Measurements from ENCODE around the gene BTBD16. TPM values are rescaled to one million over a fixed set of nuclear protein-coding genes. Genes with fewer than 3 reads are reported as not detected.

The BTBD16 gene
- polyA plus RNA-seq, 3 donors = not detected

- H3K27me3 ChIP-seq (ENCODE audit: control insufficient read depth in 2 of 2, insufficient read depth in 2 of 2, low read length in 2 of 2) = no peaks in the 10 kb centered on the region
- WGBS (ENCODE audit: insufficient coverage) = 96% methylated on average over 4 of the region's 8 CpGs
- no peak for TF ChIP-seq CTCF (IDR thresholded peaks at IDR 0.05)
These were observed 76.2 kb downstream of the BTBD16 start for GRCh38 chr10:122347170-122347841.

GRCh38 chr10:122348512-122348911 lies 77.4 kb downstream of the BTBD16 start:
- H3K9ac ChIP-seq (ENCODE audit: insufficient read depth, low read length, poor library complexity, severe bottlenecking) = no peak overlapping the region
- Mint-ChIP-seq H3K4me1 (no peaks in the 10 kb centered on the region), H3K27ac (no peak overlapping the region), H3K9me3 (peaks cover 0 to 5% (median 0%) of the 10 kb centered on the region in 7 donors), H3K36me3 (no peaks in the 10 kb centered on the region), H3K4me3 (no peak overlapping the region), H3K27me3 (ENCODE audit: low read depth in 3 of 3) (peaks cover 2 to 8% (median 3%) of the 10 kb centered on the region in 3 donors)
- whole genome bisulfite sequencing (ENCODE audit: insufficient coverage) = 83% methylated on average over 2 of the region's 4 CpGs
- H3K79me2 ChIP-seq (ENCODE audit: insufficient read depth, low read length) = no peaks in the 10 kb centered on the region
- no peak overlapping the region for H3K4me2 ChIP-seq (replicated peaks; ENCODE audit: extremely low read depth, low read length, poor library complexity, severe bottlenecking)
- no peaks in the 10 kb centered on the region for H3K9me3 ChIP-seq (replicated peaks in 1 of 2; ENCODE audit: control insufficient read depth in 1 of 2, insufficient read depth in 1 of 2, low read length in 2 of 2)
- no peaks in the 10 kb centered on the region for H3K36me3 ChIP-seq (replicated peaks in 1 of 2; ENCODE audit: control insufficient read depth in 1 of 2, insufficient read depth in 2 of 2, low read length in 2 of 2)
- no peak for TF ChIP-seq CTCF (IDR thresholded peaks at IDR 0.05)
- H2AFZ ChIP-seq (ENCODE audit: insufficient read depth, low read depth, low read length, poor library complexity, severe bottlenecking) = no peak overlapping the region
- H3K27me3 ChIP-seq (ENCODE audit: control insufficient read depth in 2 of 2, insufficient read depth in 2 of 2, low read length in 2 of 2) = no peaks in the 10 kb centered on the region
- no peaks in the 10 kb centered on the region for H4K20me1 ChIP-seq (ENCODE audit: insufficient read depth, low read length)
- no peak for DNase-seq
- no peak overlapping the region for H3K4me3 ChIP-seq (replicated peaks in 1 of 3; ENCODE audit: low read depth in 2 of 3, low read length in 3 of 3)
- H3K27ac ChIP-seq (ENCODE audit: low read depth in 1 of 2, low read length in 2 of 2) = no peak overlapping the region
- no peaks in the 10 kb centered on the region for H3K4me1 ChIP-seq (ENCODE audit: control insufficient read depth in 1 of 2, insufficient read depth in 2 of 2, low read length in 2 of 2)
- intact Hi-C loops (cut with micrococcal nuclease) = no loop called here

More at GRCh38 chr10:122347170-122347841, 76.2 kb downstream of the BTBD16 start:
- Histone ChIP-seq H3K9ac (ENCODE audit: insufficient read depth, low read length, poor library complexity, severe bottlenecking) (no peak overlapping the region), H3K36me3 (replicated peaks in 1 of 2; ENCODE audit: control insufficient read depth in 1 of 2, insufficient read depth in 2 of 2, low read length in 2 of 2) (no peaks in the 10 kb centered on the region), H4K20me1 (ENCODE audit: insufficient read depth, low read length) (no peaks in the 10 kb centered on the region), H3K4me3 (replicated peaks in 1 of 3; ENCODE audit: low read depth in 2 of 3, low read length in 3 of 3) (no peak overlapping the region), H3K9me3 (replicated peaks in 1 of 2; ENCODE audit: control insufficient read depth in 1 of 2, insufficient read depth in 1 of 2, low read length in 2 of 2) (no peaks in the 10 kb centered on the region), H3K79me2 (ENCODE audit: insufficient read depth, low read length) (no peaks in the 10 kb centered on the region), H3K27ac (ENCODE audit: low read depth in 1 of 2, low read length in 2 of 2) (no peak overlapping the region), H3K4me1 (ENCODE audit: control insufficient read depth in 1 of 2, insufficient read depth in 2 of 2, low read length in 2 of 2) (no peaks in the 10 kb centered on the region), H2AFZ (ENCODE audit: insufficient read depth, low read depth, low read length, poor library complexity, severe bottlenecking) (no peak overlapping the region), H3K4me2 (replicated peaks; ENCODE audit: extremely low read depth, low read length, poor library complexity, severe bottlenecking) (no peak overlapping the region)
- no peak for DNase-seq
- intact Hi-C loops (cut with micrococcal nuclease) = no loop called here
- H3K9me3 Mint-ChIP-seq = peaks cover 0 to 5% (median 0%) of the 10 kb centered on the region in 7 donors
- H3K27me3 Mint-ChIP-seq (ENCODE audit: low read depth in 3 of 3) = peaks cover 2 to 8% (median 5%) of the 10 kb centered on the region in 3 donors
- H3K4me3 Mint-ChIP-seq = no peak overlapping the region
- H3K36me3 Mint-ChIP-seq = no peaks in the 10 kb centered on the region
- H3K27ac Mint-ChIP-seq = no peak overlapping the region
- H3K4me1 Mint-ChIP-seq = no peaks in the 10 kb centered on the region
